CD14-positive monocyte (primary cell): ENCODE data around the gene REPIN1. TPM values are rescaled to one million over a fixed set of nuclear protein-coding genes. Genes with fewer than 3 reads are reported as not detected.

Experiments used
- DNase-seq, 3 donors: peaks; one replicate each; pipeline ENCODE4 v3.0.0-alpha.2; 2011 to 2022
- H2AFZ ChIP-seq: 2 replicates; pipeline ENCODE4 v1.6.0; 2012; ENCODE audit warnings: mild to moderate bottlenecking, low read depth, low read length, inconsistent platforms; ENCODE audit not compliant: insufficient read depth, poor library complexity, severe bottlenecking
- H3K27ac ChIP-seq, 2 donors: 1 replicate in 1 of 2; 2 replicates in 1 of 2; pipeline ENCODE4 v1.5.1; 2012 to 2013; ENCODE audit warnings: low read length in 2 of 2, control low read depth in 1 of 2, inconsistent platforms in 1 of 2, low read depth in 1 of 2, mild to moderate bottlenecking in 1 of 2
- H3K27me3 ChIP-seq, 2 donors: one replicate each; pipeline versions ENCODE4 v1.6.0 to v1.6.1; 2011 to 2013; ENCODE audit warnings: low read length in 2 of 2; ENCODE audit not compliant: control insufficient read depth in 2 of 2, insufficient read depth in 2 of 2
- H3K36me3 ChIP-seq, 2 donors: replicated peaks in 1 of 2; 1 replicate in 1 of 2; 2 replicates in 1 of 2; pipeline versions ENCODE4 v1.5.1 to v1.6.1; 2012 to 2013; ENCODE audit warnings: low read length in 2 of 2, control low read depth in 1 of 2, inconsistent platforms in 1 of 2, mild to moderate bottlenecking in 1 of 2; ENCODE audit not compliant: insufficient read depth in 2 of 2, control insufficient read depth in 1 of 2
- H3K4me1 ChIP-seq, 2 donors: 1 replicate in 1 of 2; 2 replicates in 1 of 2; pipeline versions ENCODE4 v1.5.1 to v1.6.1; 2012 to 2013; ENCODE audit warnings: low read length in 2 of 2, control low read depth in 1 of 2, inconsistent platforms in 1 of 2, mild to moderate bottlenecking in 1 of 2, moderate library complexity in 1 of 2; ENCODE audit not compliant: insufficient read depth in 2 of 2, control insufficient read depth in 1 of 2
- H3K4me2 ChIP-seq: replicated peaks from 2 replicates; pipeline ENCODE3; 2012; ENCODE audit warnings: low read length, moderate library complexity, mild to moderate bottlenecking; ENCODE audit not compliant: poor library complexity, severe bottlenecking; ENCODE audit errors: extremely low read depth
- H3K4me3 ChIP-seq, 3 experiments: fragments of 200-600 bp in 1 of 3; sonication (generic) in 1 of 3; replicated peaks in 1 of 3; 1 replicate in 2 of 3; 2 replicates in 1 of 3; pipeline ENCODE4 v1.5.1; 2011 to 2013; ENCODE audit warnings: low read length in 3 of 3, mild to moderate bottlenecking in 3 of 3, control low read depth in 2 of 3, low read depth in 2 of 3, inconsistent platforms in 1 of 3, moderate library complexity in 1 of 3
- H3K79me2 ChIP-seq: 2 replicates; pipeline ENCODE4 v1.6.0; 2012; ENCODE audit warnings: mild to moderate bottlenecking, control low read depth, inconsistent platforms, low read length, moderate library complexity; ENCODE audit not compliant: insufficient read depth
- H3K9ac ChIP-seq: 2 replicates; pipeline ENCODE4 v1.6.0; 2017; ENCODE audit warnings: low read length, mild to moderate bottlenecking; ENCODE audit not compliant: insufficient read depth, poor library complexity, severe bottlenecking
- H3K9me3 ChIP-seq, 2 donors: replicated peaks in 1 of 2; 1 replicate in 1 of 2; 2 replicates in 1 of 2; pipeline versions ENCODE4 v1.5.1 to v1.6.1; 2012 to 2013; ENCODE audit warnings: low read length in 2 of 2, control low read depth in 1 of 2; ENCODE audit not compliant: control insufficient read depth in 1 of 2, insufficient read depth in 1 of 2
- H4K20me1 ChIP-seq: 2 replicates; pipeline ENCODE4 v1.6.0; 2012; ENCODE audit warnings: mild to moderate bottlenecking, low read length, control low read depth, moderate library complexity; ENCODE audit not compliant: insufficient read depth
- H3K27ac Mint-ChIP-seq, 7 donors: one replicate each; pipeline ENCODE4 v1.8.0; 2020; ENCODE audit warnings: mild to moderate bottlenecking in 7 of 7, mixed read lengths in 7 of 7, moderate library complexity in 6 of 7, inconsistent platforms in 2 of 7
- H3K27me3 Mint-ChIP-seq, 3 donors: one replicate each; pipeline ENCODE4 v1.8.0; 2021 to 2022; ENCODE audit warnings: low read depth in 3 of 3, mild to moderate bottlenecking in 3 of 3, mixed read lengths in 3 of 3, moderate library complexity in 3 of 3, inconsistent platforms in 1 of 3
- H3K36me3 Mint-ChIP-seq, 2 donors: one replicate each; pipeline ENCODE4 v1.8.0; 2020; ENCODE audit warnings: mixed read lengths in 2 of 2, inconsistent platforms in 1 of 2, mild to moderate bottlenecking in 1 of 2
- H3K4me1 Mint-ChIP-seq: one replicate; pipeline ENCODE4 v1.8.0; 2020; ENCODE audit warnings: mild to moderate bottlenecking, mixed read lengths
- H3K4me3 Mint-ChIP-seq, 2 donors: one replicate each; pipeline ENCODE4 v1.8.0; 2020; ENCODE audit warnings: mild to moderate bottlenecking in 2 of 2, mixed read lengths in 2 of 2, moderate library complexity in 1 of 2
- H3K9me3 Mint-ChIP-seq, 7 donors: one replicate each; pipeline ENCODE4 v1.8.0; 2020 to 2022; ENCODE audit warnings: mixed read lengths in 7 of 7, mild to moderate bottlenecking in 6 of 7, moderate library complexity in 6 of 7, inconsistent platforms in 2 of 7
- WGBS: methylation state at CpG from one replicate; pipeline ENCODE4 v1.1.5; 2013; ENCODE audit warnings: missing lambda C conversion rate; ENCODE audit not compliant: insufficient coverage; 5-methylcytosine and 5-hydroxymethylcytosine counted together
- intact Hi-C, 2 donors: fragments of 100-400 bp; cut with micrococcal nuclease; formaldehyde crosslinking; loops; one replicate each; pipeline versions ENCODE4 v1.15.0 to v1.15.1; 2023
- polyA plus RNA-seq, 3 donors: library from polyadenylated mRNA; depleted of rRNA in 1 of 3; unstranded in 2 of 3; stranded (reverse) in 1 of 3; fragments of 300-500 nt in 2 of 3; fragments of >200 nt in 1 of 3; fragmentation: Illumina TruSeq in 2 of 3; gene quantifications; 1 replicate in 2 of 3; 2 replicates in 1 of 3; pipeline ENCODE4 v1.2.3, GENCODE V29; 2012 to 2021
- TF ChIP-seq, protein P1 (sequence below): fragments of 200-600 bp; IDR thresholded peaks from one replicate; pipeline ENCODE4 v1.8.0; 2022; ENCODE audit warnings: antibody characterized with exemption, mild to moderate bottlenecking

REPIN1 gene
- polyA plus RNA-seq, 3 donors = 32.7 to 42.9 (median 39.0) TPM

GRCh38 chr7:150372271-150373048 lies 3.8 kb downstream of the REPIN1 start:
- H3K4me3 ChIP-seq = no peak overlapping the region
- Mint-ChIP-seq H3K27ac (peak overlapping the region in 3 of 7 donors; percentile 60 to 67 (median 62)), H3K4me1 (peaks cover 41% of the 10 kb centered on the region), H3K9me3 (peaks cover 0 to 2% (median 0%) of the 10 kb centered on the region in 7 donors), H3K27me3 (no peaks in the 10 kb centered on the region), H3K36me3 (peaks cover 26 to 54% of the 10 kb centered on the region in 2 donors), H3K4me3 (no peak overlapping the region)
- intact Hi-C loops = loop anchor here in 1 of 2 donors (10.0 kb wide), 1 partner anchor 712 kb away; the partner anchor contains the start of genes AGAP3, FASTK and TMUB1
- H3K79me2 ChIP-seq = peaks cover 57% of the 10 kb centered on the region
- DNase-seq = no peak
- WGBS = 97% methylated on average over 60 of the region's 79 CpGs
- no peak overlapping the region for H3K4me2 ChIP-seq
- H4K20me1 ChIP-seq = peaks cover 57% of the 10 kb centered on the region
- TF ChIP-seq, protein P1, sequence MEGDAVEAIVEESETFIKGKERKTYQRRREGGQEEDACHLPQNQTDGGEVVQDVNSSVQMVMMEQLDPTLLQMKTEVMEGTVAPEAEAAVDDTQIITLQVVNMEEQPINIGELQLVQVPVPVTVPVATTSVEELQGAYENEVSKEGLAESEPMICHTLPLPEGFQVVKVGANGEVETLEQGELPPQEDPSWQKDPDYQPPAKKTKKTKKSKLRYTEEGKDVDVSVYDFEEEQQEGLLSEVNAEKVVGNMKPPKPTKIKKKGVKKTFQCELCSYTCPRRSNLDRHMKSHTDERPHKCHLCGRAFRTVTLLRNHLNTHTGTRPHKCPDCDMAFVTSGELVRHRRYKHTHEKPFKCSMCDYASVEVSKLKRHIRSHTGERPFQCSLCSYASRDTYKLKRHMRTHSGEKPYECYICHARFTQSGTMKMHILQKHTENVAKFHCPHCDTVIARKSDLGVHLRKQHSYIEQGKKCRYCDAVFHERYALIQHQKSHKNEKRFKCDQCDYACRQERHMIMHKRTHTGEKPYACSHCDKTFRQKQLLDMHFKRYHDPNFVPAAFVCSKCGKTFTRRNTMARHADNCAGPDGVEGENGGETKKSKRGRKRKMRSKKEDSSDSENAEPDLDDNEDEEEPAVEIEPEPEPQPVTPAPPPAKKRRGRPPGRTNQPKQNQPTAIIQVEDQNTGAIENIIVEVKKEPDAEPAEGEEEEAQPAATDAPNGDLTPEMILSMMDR = no peak
- H3K9ac ChIP-seq = no peak overlapping the region
- H3K36me3 ChIP-seq = peaks cover 33 to 44% of the 10 kb centered on the region in 2 donors
- no peak overlapping the region for H2AFZ ChIP-seq
- no peaks in the 10 kb centered on the region for H3K27me3 ChIP-seq
- peaks cover 27 to 36% of the 10 kb centered on the region in 2 donors for H3K4me1 ChIP-seq
- no peaks in the 10 kb centered on the region for H3K9me3 ChIP-seq
- no peak overlapping the region for H3K27ac ChIP-seq

- Histone ChIP-seq H4K20me1 (peaks cover 57% of the 10 kb centered on the region), H3K9me3 (no peaks in the 10 kb centered on the region), H3K79me2 (peaks cover 57% of the 10 kb centered on the region), H3K4me3 (no peak overlapping the region), H3K36me3 (peaks cover 33 to 44% of the 10 kb centered on the region in 2 donors), H3K27ac (no peak overlapping the region), H3K4me2 (no peak overlapping the region), H3K4me1 (peaks cover 27 to 36% of the 10 kb centered on the region in 2 donors), H2AFZ (no peak overlapping the region), H3K27me3 (no peaks in the 10 kb centered on the region), H3K9ac (no peak overlapping the region)
- 95% methylated on average over 15 of the region's 21 CpGs for WGBS
- TF ChIP-seq, protein P1 = no peak
- Mint-ChIP-seq H3K36me3 (peaks cover 26 to 54% of the 10 kb centered on the region in 2 donors), H3K4me3 (no peak overlapping the region), H3K27me3 (no peaks in the 10 kb centered on the region), H3K4me1 (peaks cover 43% of the 10 kb centered on the region), H3K9me3 (peaks cover 0 to 2% (median 0%) of the 10 kb centered on the region in 7 donors), H3K27ac (peak overlapping the region in 3 of 7 donors; percentile 19 to 81 (median 67))
- intact Hi-C loops = loop anchor here in 1 of 2 donors (10.0 kb wide), 1 partner anchor 712 kb away; the partner anchor contains the start of genes AGAP3, FASTK and TMUB1
- peak in 1 of 3 donors; percentile 3 for DNase-seq
Observed at GRCh38 chr7:150373049-150373801, 4.6 kb downstream of the REPIN1 start.
